ENCODE results near the gene MPZL1.

DNA sequence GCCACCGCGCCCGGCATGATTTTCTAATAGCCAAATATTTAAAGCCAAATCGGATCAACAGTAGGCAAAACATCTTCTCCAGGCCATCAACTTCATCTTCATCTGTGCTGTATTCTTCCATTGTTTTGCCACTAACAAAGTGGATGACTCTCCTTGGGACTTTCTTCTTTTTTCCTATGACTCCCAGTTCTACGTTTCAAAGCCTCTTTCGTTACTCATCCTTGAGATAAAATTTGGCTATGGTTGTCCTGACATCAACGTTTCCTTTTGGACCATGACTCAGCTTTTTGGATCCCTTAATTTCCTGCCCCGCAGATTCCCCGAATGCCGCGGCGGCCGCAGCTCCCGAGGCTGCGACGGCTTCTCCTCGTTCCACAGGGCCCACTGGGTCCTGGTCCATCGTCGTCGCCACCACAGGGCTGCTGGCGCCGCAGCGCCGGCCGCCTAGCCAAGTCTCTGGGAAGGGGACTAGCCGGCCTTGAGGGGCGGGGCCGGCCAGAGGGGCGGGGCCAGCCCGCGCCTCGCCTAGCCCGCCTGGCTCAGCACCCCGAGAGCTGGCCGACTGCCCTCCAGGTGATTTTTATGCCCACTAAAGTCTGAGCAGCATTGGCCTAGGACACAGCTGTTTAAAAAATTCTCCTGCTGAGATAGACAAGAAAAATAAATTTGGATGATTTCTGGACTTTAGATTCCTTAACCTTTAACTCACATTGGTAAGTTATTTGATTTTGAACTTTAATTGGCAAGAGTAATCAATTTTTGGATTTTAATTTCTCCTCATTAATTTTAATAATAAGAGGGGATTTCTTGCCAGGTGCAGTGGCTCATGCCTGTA, 98.3 kb downstream of the MPZL1 start:
- TF ChIP-seq, protein P1, sequence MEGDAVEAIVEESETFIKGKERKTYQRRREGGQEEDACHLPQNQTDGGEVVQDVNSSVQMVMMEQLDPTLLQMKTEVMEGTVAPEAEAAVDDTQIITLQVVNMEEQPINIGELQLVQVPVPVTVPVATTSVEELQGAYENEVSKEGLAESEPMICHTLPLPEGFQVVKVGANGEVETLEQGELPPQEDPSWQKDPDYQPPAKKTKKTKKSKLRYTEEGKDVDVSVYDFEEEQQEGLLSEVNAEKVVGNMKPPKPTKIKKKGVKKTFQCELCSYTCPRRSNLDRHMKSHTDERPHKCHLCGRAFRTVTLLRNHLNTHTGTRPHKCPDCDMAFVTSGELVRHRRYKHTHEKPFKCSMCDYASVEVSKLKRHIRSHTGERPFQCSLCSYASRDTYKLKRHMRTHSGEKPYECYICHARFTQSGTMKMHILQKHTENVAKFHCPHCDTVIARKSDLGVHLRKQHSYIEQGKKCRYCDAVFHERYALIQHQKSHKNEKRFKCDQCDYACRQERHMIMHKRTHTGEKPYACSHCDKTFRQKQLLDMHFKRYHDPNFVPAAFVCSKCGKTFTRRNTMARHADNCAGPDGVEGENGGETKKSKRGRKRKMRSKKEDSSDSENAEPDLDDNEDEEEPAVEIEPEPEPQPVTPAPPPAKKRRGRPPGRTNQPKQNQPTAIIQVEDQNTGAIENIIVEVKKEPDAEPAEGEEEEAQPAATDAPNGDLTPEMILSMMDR (conservative IDR thresholded peaks at IDR 0.05) = no peak
- no peak for TF ChIP-seq ZFX (IDR thresholded peaks at IDR 0.05)

Measured in C4-2B (cell line).